ENCODE results near the gene ZNF423. TPM values are rescaled to one million over a fixed set of nuclear protein-coding genes. Genes with fewer than 3 reads are reported as not detected.
"Not testable (repeated sequence)": the region's sequence is repeated elsewhere in the genome, so short reads cannot be mapped to it uniquely, and the experiment has no call there.

The ZNF423 gene
- total RNA-seq, 1 experiment from 2014 or later, result not detected

DNA sequence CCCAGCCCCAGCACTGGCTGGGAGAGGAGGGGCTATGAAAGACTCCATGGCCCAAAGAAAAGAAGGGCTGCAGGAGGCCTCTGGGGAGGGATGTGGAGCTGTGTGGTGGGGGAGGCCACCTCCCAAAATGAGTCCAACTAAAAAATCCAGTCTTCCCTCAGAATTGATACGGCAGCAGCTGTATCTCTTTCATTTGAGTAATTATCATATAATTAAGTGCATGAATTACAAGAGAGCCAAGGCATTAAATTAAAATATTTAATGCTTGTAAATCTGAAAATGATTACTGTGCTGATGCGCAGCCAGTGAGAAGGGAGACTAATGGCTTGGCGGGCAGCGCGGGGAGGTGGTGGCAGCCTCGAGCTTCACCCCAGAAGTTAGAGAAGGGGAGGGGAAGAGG lies 289.5 kb downstream of the ZNF423 start:
- Histone ChIP-seq H3K27me3 (ENCODE audit: low read length) (no peaks in the 10 kb centered on the region), H2AFZ (ENCODE audit: low read length) (no peak overlapping the region), H3K9ac (ENCODE audit: low read length) (no peak overlapping the region), H3K79me2 (ENCODE audit: low read length) (no peaks in the 10 kb centered on the region), H4K20me1 (ENCODE audit: insufficient read depth, low read depth, low read length) (no peaks in the 10 kb centered on the region), H3K27ac (ENCODE audit: low read length) (no peak overlapping the region), H3K4me3 (ENCODE audit: low read length) (no peak overlapping the region), H3K36me3 (ENCODE audit: insufficient read depth, low read length) (no peaks in the 10 kb centered on the region), H3K4me2 (ENCODE audit: low read depth, low read length, poor library complexity, severe bottlenecking) (no peak overlapping the region), H3K9me2 (replicated peaks; ENCODE audit: insufficient read depth, low read length) (no peaks in the 10 kb centered on the region), H3K9me3 (ENCODE audit: low read length) (no peaks in the 10 kb centered on the region), H3K4me1 (ENCODE audit: low read length) (no peaks in the 10 kb centered on the region)
- no peak for DNase-seq

DNA sequence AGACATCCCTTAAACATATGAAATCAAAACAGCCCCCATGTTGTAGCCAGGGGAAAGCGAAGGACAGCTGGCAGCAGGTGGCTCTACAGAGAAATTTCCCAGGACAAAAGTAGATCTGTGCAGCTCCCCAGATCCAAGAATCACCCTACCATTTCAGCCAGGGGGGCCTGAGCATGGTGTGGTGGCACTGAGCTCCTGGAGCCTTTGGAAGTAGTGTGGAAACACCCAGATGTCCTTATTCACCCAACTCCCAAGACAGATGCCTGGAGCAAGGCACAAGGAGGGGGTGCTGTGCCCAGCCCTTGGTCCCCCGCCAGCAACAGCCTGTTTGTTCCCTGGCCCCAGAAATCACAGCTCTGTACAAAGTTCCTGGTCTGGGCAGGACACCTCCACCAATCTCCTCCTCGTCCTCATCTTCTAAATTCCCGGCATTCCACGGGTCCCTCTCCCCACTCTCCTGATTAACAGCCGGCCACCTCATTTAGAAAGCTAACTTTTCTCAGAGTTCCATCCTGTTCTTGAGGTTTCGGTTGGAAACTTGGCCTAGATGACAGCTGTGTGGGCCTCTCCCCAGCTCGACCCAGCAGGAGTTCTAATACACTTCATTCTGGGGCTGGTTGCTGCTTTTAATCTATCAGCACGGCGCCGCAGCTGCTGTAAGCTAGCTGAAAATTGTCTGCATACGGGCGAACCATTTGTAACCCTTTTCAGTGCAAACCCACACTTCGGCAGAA lies 291.2 kb downstream of the ZNF423 start:
- Histone ChIP-seq H3K27me3 (ENCODE audit: low read length) (no peaks in the 10 kb centered on the region), H3K9me2 (replicated peaks; ENCODE audit: insufficient read depth, low read length) (no peaks in the 10 kb centered on the region), H2AFZ (ENCODE audit: low read length) (no peak overlapping the region), H3K4me2 (ENCODE audit: low read depth, low read length, poor library complexity, severe bottlenecking) (no peak overlapping the region), H3K27ac (ENCODE audit: low read length) (no peak overlapping the region), H3K4me3 (ENCODE audit: low read length) (no peak overlapping the region), H3K9me3 (ENCODE audit: low read length) (no peaks in the 10 kb centered on the region), H3K9ac (ENCODE audit: low read length) (no peak overlapping the region), H3K4me1 (ENCODE audit: low read length) (no peaks in the 10 kb centered on the region), H3K79me2 (ENCODE audit: low read length) (no peaks in the 10 kb centered on the region), H3K36me3 (ENCODE audit: insufficient read depth, low read length) (no peaks in the 10 kb centered on the region), H4K20me1 (ENCODE audit: insufficient read depth, low read depth, low read length) (no peaks in the 10 kb centered on the region)
- no peak for DNase-seq

DNA sequence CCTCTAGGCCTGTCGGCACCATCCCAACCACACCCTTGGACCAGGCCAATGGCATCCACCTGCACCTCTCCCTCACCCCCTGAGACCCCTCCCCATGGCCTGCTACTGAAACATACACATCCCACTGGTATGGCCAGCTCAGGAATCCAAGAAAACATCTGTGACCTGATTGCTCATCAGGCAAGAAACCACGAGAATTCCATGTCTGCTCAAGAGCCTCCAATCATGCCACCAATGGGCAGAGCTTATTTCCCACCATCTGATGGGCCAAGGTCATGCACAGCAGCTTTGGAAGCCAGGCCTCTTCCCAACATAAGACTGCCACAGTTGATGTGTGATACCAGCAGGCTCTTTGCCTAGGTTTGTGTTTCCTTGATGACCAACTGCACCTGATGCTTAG lies 292.2 kb downstream of the ZNF423 start:
- no peak for DNase-seq

DNA sequence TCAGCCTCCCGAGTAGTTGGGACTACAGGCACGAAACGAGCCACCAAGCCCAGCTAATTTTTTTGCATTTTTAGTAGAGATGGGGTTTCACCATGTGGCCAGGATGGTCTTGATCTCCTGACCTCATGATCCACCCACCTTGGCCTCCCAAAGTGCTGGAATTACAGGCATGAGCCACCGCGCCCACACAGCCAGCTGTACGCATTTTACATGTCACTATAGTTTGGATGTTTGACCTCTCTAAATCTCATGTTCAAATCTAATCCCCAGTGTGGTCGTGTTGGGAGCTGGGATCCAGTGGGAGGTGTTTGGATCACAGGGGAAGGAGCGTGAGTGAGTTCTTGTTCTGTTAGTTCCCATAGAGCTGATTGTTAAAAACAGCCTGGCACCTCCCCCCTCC lies 293.0 kb downstream of the ZNF423 start:
- not testable (repeated sequence) for H3K79me2 ChIP-seq (ENCODE audit: low read length); H3K27me3 ChIP-seq (ENCODE audit: low read length); H3K9ac ChIP-seq (ENCODE audit: low read length); H3K4me1 ChIP-seq (ENCODE audit: low read length); H3K4me3 ChIP-seq (ENCODE audit: low read length); H3K9me3 ChIP-seq (ENCODE audit: low read length); H2AFZ ChIP-seq (ENCODE audit: low read length); H4K20me1 ChIP-seq (ENCODE audit: insufficient read depth, low read depth, low read length); H3K36me3 ChIP-seq (ENCODE audit: insufficient read depth, low read length); H3K9me2 ChIP-seq (replicated peaks; ENCODE audit: insufficient read depth, low read length); H3K27ac ChIP-seq (ENCODE audit: low read length); DNase-seq; H3K4me2 ChIP-seq (ENCODE audit: low read depth, low read length, poor library complexity, severe bottlenecking)

More for the DNA sequence above, 292.2 kb downstream of the ZNF423 start:
- H3K4me3 ChIP-seq (ENCODE audit: low read length), result no peak overlapping the region
- no peaks in the 10 kb centered on the region for H3K9me3 ChIP-seq (ENCODE audit: low read length)
- no peaks in the 10 kb centered on the region for H3K36me3 ChIP-seq (ENCODE audit: insufficient read depth, low read length)
- no peak overlapping the region for H3K27ac ChIP-seq (ENCODE audit: low read length)
- no peaks in the 10 kb centered on the region for H3K9me2 ChIP-seq (replicated peaks; ENCODE audit: insufficient read depth, low read length)
- H3K4me2 ChIP-seq (ENCODE audit: low read depth, low read length, poor library complexity, severe bottlenecking), result no peak overlapping the region
- H3K79me2 ChIP-seq (ENCODE audit: low read length), result no peaks in the 10 kb centered on the region
- no peaks in the 10 kb centered on the region for H3K4me1 ChIP-seq (ENCODE audit: low read length)
- no peak overlapping the region for H2AFZ ChIP-seq (ENCODE audit: low read length)
- H4K20me1 ChIP-seq (ENCODE audit: insufficient read depth, low read depth, low read length), result no peaks in the 10 kb centered on the region
- no peak overlapping the region for H3K9ac ChIP-seq (ENCODE audit: low read length)
- no peaks in the 10 kb centered on the region for H3K27me3 ChIP-seq (ENCODE audit: low read length)

DNA sequence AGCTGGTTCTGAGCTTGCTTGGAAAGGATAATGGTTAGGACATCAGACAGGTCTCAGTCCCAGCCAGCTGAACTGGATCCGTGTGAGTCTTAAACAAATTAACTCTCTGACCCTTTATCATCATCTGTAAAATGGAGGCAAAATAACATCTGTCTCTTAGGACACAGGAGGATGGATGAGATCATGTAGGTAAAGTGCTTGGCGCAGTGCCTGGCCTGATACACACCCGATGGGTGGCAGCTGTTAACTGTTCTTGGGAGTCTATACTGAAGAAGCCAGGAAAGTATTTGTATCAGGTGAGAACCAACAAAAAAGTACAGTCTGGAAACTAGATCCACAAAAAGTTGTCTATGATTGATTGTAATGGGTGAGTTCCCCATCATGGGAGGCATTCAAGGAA lies 293.7 kb downstream of the ZNF423 start:
- H3K36me3 ChIP-seq (ENCODE audit: insufficient read depth, low read length), result no peaks in the 10 kb centered on the region
- H3K9me3 ChIP-seq (ENCODE audit: low read length), result no peaks in the 10 kb centered on the region
- no peak for DNase-seq
- no peak overlapping the region for H3K9ac ChIP-seq (ENCODE audit: low read length)
- no peak overlapping the region for H2AFZ ChIP-seq (ENCODE audit: low read length)
- no peak overlapping the region for H3K4me3 ChIP-seq (ENCODE audit: low read length)
- no peaks in the 10 kb centered on the region for H3K27me3 ChIP-seq (ENCODE audit: low read length)
- no peak overlapping the region for H3K27ac ChIP-seq (ENCODE audit: low read length)
- H3K79me2 ChIP-seq (ENCODE audit: low read length), result no peaks in the 10 kb centered on the region
- no peaks in the 10 kb centered on the region for H3K9me2 ChIP-seq (replicated peaks; ENCODE audit: insufficient read depth, low read length)
- H3K4me2 ChIP-seq (ENCODE audit: low read depth, low read length, poor library complexity, severe bottlenecking), result no peak overlapping the region
- H3K4me1 ChIP-seq (ENCODE audit: low read length), result no peaks in the 10 kb centered on the region
- no peaks in the 10 kb centered on the region for H4K20me1 ChIP-seq (ENCODE audit: insufficient read depth, low read depth, low read length)

DNA sequence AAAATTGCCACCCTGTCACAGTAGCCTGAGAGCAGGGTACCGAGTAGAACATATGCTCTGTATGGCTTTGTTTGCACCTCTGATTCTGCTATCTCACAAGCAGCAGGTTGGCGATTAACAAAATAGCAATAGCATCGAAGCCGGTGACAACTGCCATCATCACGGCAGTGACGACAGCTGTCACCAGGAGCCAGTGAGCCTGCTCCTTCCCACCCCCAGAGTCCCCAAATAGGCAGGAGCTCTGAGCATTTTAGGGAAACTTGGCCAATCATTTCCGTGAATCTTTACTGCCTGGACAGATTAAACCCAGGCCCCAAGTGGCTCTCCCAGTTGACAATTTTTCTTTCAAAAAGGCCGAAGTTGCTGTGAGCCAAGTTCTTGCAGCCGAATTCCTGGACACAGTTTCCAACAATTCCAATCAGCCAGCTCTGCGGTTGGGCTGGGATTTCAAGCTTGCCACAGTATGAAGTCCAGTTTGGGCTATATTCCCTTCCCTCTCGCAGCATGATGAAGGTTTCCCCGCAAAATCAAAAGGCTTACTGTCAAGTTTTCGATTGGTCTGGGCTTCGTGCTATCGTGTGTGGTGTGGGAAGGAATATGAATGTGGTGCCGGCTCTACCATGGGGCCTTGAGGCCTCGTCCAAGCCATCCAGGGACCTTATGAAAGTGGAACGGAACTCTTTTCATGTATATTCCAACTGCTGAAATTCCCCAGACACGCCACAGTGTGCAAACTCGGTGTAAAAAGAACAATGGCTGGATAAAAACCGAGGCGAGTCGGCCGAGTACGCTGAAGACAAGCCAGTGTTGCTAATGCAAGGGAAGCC lies 295.7 kb downstream of the ZNF423 start:
- no peak overlapping the region for H3K4me3 ChIP-seq (ENCODE audit: low read length)
- H3K9me3 ChIP-seq (ENCODE audit: low read length), result no peaks in the 10 kb centered on the region
- H3K27me3 ChIP-seq (ENCODE audit: low read length), result no peaks in the 10 kb centered on the region
- DNase-seq, result no peak
- H3K9ac ChIP-seq (ENCODE audit: low read length), result no peak overlapping the region
- no peaks in the 10 kb centered on the region for H4K20me1 ChIP-seq (ENCODE audit: insufficient read depth, low read depth, low read length)
- H2AFZ ChIP-seq (ENCODE audit: low read length), result no peak overlapping the region
- no peaks in the 10 kb centered on the region for H3K79me2 ChIP-seq (ENCODE audit: low read length)
- H3K27ac ChIP-seq (ENCODE audit: low read length), result no peak overlapping the region
- H3K4me1 ChIP-seq (ENCODE audit: low read length), result no peaks in the 10 kb centered on the region
- no peaks in the 10 kb centered on the region for H3K36me3 ChIP-seq (ENCODE audit: insufficient read depth, low read length)
- H3K9me2 ChIP-seq (replicated peaks; ENCODE audit: insufficient read depth, low read length), result no peaks in the 10 kb centered on the region
- no peak overlapping the region for H3K4me2 ChIP-seq (ENCODE audit: low read depth, low read length, poor library complexity, severe bottlenecking)

DNA sequence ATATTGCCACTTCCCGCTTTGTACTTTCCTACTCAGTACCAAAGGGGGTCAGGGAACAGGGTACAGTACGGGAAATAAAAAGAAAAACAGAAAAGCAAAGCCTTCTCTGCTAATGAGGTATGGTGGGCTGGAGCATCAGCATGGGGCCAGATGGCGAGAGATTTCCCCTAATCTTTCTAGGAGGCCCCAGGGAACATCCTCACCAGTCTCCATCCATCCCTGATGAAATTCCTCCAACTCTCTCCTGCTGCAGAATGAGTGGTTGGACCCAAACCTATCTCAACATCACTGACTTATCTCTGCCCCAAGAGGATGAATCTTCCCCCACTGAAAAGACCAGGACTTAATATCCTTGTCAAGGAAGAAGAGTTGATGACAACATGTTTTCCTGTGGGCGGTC lies 296.7 kb downstream of the ZNF423 start:
- no peak overlapping the region for H3K27ac ChIP-seq (ENCODE audit: low read length)
- H3K9me3 ChIP-seq (ENCODE audit: low read length), result no peaks in the 10 kb centered on the region
- H3K9ac ChIP-seq (ENCODE audit: low read length), result no peak overlapping the region
- no peaks in the 10 kb centered on the region for H3K9me2 ChIP-seq (replicated peaks; ENCODE audit: insufficient read depth, low read length)
- no peaks in the 10 kb centered on the region for H3K4me1 ChIP-seq (ENCODE audit: low read length)
- DNase-seq, result no peak
- no peaks in the 10 kb centered on the region for H3K27me3 ChIP-seq (ENCODE audit: low read length)
- H3K4me2 ChIP-seq (ENCODE audit: low read depth, low read length, poor library complexity, severe bottlenecking), result no peak overlapping the region
- no peak overlapping the region for H3K4me3 ChIP-seq (ENCODE audit: low read length)
- no peaks in the 10 kb centered on the region for H4K20me1 ChIP-seq (ENCODE audit: insufficient read depth, low read depth, low read length)
- no peaks in the 10 kb centered on the region for H3K79me2 ChIP-seq (ENCODE audit: low read length)
- no peaks in the 10 kb centered on the region for H3K36me3 ChIP-seq (ENCODE audit: insufficient read depth, low read length)
- H2AFZ ChIP-seq (ENCODE audit: low read length), result no peak overlapping the region

DNA sequence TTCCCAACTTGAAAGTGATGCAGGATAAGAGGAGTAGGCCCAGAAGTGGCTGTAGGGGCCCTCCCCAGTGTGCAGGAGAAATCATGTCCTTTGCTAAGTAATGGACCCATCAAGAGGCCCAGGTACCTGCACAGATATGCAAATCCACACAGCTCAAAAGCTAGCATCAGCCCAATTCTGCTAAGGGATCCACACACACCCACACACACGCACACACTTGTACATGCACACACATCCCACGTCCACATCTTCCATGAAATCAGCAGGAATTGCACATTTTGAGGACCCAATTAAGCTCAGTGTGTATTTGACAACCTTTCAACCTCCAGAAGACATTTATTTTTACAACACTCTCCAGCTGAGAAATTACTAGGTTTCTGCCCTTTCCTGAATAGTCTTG lies 297.5 kb downstream of the ZNF423 start:
- Histone ChIP-seq H3K9ac (ENCODE audit: low read length) (no peak overlapping the region), H3K9me3 (ENCODE audit: low read length) (no peaks in the 10 kb centered on the region), H3K27me3 (ENCODE audit: low read length) (no peaks in the 10 kb centered on the region), H2AFZ (ENCODE audit: low read length) (no peak overlapping the region), H3K4me2 (ENCODE audit: low read depth, low read length, poor library complexity, severe bottlenecking) (no peak overlapping the region), H3K4me1 (ENCODE audit: low read length) (no peaks in the 10 kb centered on the region), H3K9me2 (replicated peaks; ENCODE audit: insufficient read depth, low read length) (no peaks in the 10 kb centered on the region), H3K4me3 (ENCODE audit: low read length) (no peak overlapping the region), H4K20me1 (ENCODE audit: insufficient read depth, low read depth, low read length) (no peaks in the 10 kb centered on the region), H3K27ac (ENCODE audit: low read length) (no peak overlapping the region), H3K79me2 (ENCODE audit: low read length) (no peaks in the 10 kb centered on the region), H3K36me3 (ENCODE audit: insufficient read depth, low read length) (no peaks in the 10 kb centered on the region)
- DNase-seq, result no peak
